Omental fat pad (tissue), 4 donors: ENCODE data around the gene NDC1. TPM values are rescaled to one million over a fixed set of nuclear protein-coding genes. Genes with fewer than 3 reads are reported as not detected.

ENCODE experiments used
- ATAC-seq: fragments of 150-250 bp; one replicate; pipeline ENCODE4 v1.9.1; 2016; ENCODE audit warnings: mild to moderate bottlenecking, moderate library complexity; ENCODE audit not compliant: low FRiP score
- DNase-seq: peaks from one replicate; pipeline ENCODE4 v3.0.0-alpha.2; 2019; ENCODE audit warnings: low spot score
- CTCF ChIP-seq, 3 donors: fragments of 450-650 bp; IDR thresholded peaks; one replicate each; pipeline ENCODE4 v1.5.1; 2016 to 2017; ENCODE audit warnings: antibody characterized with exemption in 3 of 3, mild to moderate bottlenecking in 3 of 3, moderate library complexity in 2 of 3
- total RNA-seq, 4 donors: library from RNA; depleted of rRNA; stranded (reverse); fragments of >200 nt; gene quantifications; one replicate each; pipeline ENCODE4 v1.1.0, GENCODE V29; 2016

NDC1 gene
- total RNA-seq, 4 donors from 2014 or later, result 9.2 to 16.3 (median 11.8) TPM

GRCh38 chr1:53736290-53736689, 101.8 kb downstream of the NDC1 start:
- ATAC-seq, result no peak
- TF ChIP-seq CTCF (IDR thresholded peaks at IDR 0.05), result no peak
- DNase-seq, result no peak

- no peak for DNase-seq
- no peak for ATAC-seq
- no peak for TF ChIP-seq CTCF (IDR thresholded peaks at IDR 0.05)
These were observed 102.4 kb downstream of the NDC1 start for GRCh38 chr1:53735681-53736080.

GRCh38 chr1:53735261-53735660, 102.8 kb downstream of the NDC1 start:
- no peak for DNase-seq
- no peak for ATAC-seq
- TF ChIP-seq CTCF (IDR thresholded peaks at IDR 0.05), result no peak

- TF ChIP-seq CTCF (IDR thresholded peaks at IDR 0.05), result no peak
- no peak for ATAC-seq
- DNase-seq, result no peak
These were observed 103.4 kb downstream of the NDC1 start for GRCh38 chr1:53734650-53735211.

GRCh38 chr1:53733975-53734649, 104.0 kb downstream of the NDC1 start:
- TF ChIP-seq CTCF (IDR thresholded peaks at IDR 0.05), result no peak
- DNase-seq (no peak), ATAC-seq (no peak)

GRCh38 chr1:53733447-53733931, 104.6 kb downstream of the NDC1 start:
- no peak for TF ChIP-seq CTCF (IDR thresholded peaks at IDR 0.05)
- ATAC-seq, result no peak
- DNase-seq, result no peak

GRCh38 chr1:53732912-53733317, 105.2 kb downstream of the NDC1 start:
- TF ChIP-seq CTCF (IDR thresholded peaks at IDR 0.05), result no peak
- DNase-seq (no peak), ATAC-seq (no peak)
